ENCODE measurements around the gene C1orf216.

DNA sequence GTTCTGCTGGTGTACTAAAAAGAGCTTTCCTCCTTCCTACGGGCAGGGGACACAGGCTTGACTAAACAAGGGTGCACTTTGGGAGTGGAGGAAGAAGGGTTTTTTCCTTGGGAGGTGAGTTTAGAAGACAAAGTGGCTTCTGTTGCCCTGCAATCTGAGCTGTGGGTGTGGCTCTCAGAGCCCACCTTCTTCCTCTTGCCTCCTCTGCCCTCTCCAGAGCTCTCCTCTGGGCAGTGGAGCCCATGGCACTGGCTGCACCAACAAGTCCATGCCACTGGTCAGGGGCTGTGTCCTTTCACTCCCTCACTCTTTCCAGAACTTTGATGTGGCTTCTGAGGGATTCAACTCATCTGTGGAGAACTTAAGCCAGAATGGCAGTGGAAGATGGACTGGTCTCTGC is 51.8 kb downstream of the C1orf216 start:
- TF ChIP-seq, protein P1, sequence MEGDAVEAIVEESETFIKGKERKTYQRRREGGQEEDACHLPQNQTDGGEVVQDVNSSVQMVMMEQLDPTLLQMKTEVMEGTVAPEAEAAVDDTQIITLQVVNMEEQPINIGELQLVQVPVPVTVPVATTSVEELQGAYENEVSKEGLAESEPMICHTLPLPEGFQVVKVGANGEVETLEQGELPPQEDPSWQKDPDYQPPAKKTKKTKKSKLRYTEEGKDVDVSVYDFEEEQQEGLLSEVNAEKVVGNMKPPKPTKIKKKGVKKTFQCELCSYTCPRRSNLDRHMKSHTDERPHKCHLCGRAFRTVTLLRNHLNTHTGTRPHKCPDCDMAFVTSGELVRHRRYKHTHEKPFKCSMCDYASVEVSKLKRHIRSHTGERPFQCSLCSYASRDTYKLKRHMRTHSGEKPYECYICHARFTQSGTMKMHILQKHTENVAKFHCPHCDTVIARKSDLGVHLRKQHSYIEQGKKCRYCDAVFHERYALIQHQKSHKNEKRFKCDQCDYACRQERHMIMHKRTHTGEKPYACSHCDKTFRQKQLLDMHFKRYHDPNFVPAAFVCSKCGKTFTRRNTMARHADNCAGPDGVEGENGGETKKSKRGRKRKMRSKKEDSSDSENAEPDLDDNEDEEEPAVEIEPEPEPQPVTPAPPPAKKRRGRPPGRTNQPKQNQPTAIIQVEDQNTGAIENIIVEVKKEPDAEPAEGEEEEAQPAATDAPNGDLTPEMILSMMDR (IDR thresholded peaks at IDR 0.05 in 4 of 5, conservative IDR thresholded peaks at IDR 0.05 in 1 of 5), result no peak
- TF ChIP-seq POLR2A (IDR thresholded peaks at IDR 0.05), result no peak

Measured in gastrocnemius medialis (tissue), 4 donors.